Measurements from ENCODE around the gene ORC3. TPM values are rescaled to one million over a fixed set of nuclear protein-coding genes. Genes with fewer than 3 reads are reported as not detected.

The ORC3 gene
- total and polyA plus RNA-seq, 2 donors (not counting 3 experiments of a cell fraction or from before 2014, with no cell fraction given): 9.2 to 17.9 TPM

GRCh38 chr6:87590990-87591389 lies 1.1 kb downstream of the ORC3 start:
- ChIA-PET CTCF (no interaction called here), POLR2A (no interaction called here)
- H4K20me1 ChIP-seq (replicated peaks; ENCODE audit: control insufficient read depth, extremely low read depth, insufficient read depth, low read length): no peaks in the 10 kb centered on the region
- H3K36me3 ChIP-seq (ENCODE audit: control insufficient read depth in 2 of 2, extremely low read depth in 1 of 2, insufficient read depth in 2 of 2, low read length in 2 of 2): no peaks in the 10 kb centered on the region
- intact Hi-C loops (cut with micrococcal nuclease) (loop anchor here (1.0 to 2.0 kb wide), 2 partner anchors 110 to 182 kb away; no protein-coding TSS in a partner anchor), dilution Hi-C loops (cut with MboI; ENCODE audit: extremely low pct_ligation_motif_present, low sequenced_read_pairs) (no loop called here)
- FAIRE-seq: no peak
- no peaks in the 10 kb centered on the region for H3K9me1 ChIP-seq (replicated peaks; ENCODE audit: control insufficient read depth, extremely low read depth, insufficient read depth, low read length)
- peaks cover 54% of the 10 kb centered on the region for H3K79me2 ChIP-seq (ENCODE audit: control insufficient read depth, insufficient read depth, low read length)
- DNase-seq (ENCODE audit: low read depth, low spot score): no peak
- H3K27me3 ChIP-seq (ENCODE audit: control insufficient read depth in 2 of 2, insufficient read depth in 2 of 2, low read length in 2 of 2): no peaks in the 10 kb centered on the region
- no peak overlapping the region for H2AFZ ChIP-seq (ENCODE audit: low read depth, low read length)
- H3K4me1 ChIP-seq (ENCODE audit: control insufficient read depth, extremely low read depth, insufficient read depth, low read length): peaks cover 16% of the 10 kb centered on the region
- peak overlapping the region; percentile 69 for H3K9ac ChIP-seq (replicated peaks; ENCODE audit: extremely low read depth, insufficient read depth, low read length)
- peak overlapping the region in 1 of 3 experiments; percentile 94 for H3K4me3 ChIP-seq (replicated peaks in 1 of 3; ENCODE audit: insufficient read depth in 1 of 3, low read depth in 1 of 3, low read length in 3 of 3)
- peak overlapping the region; percentile 83 for H3K4me2 ChIP-seq (ENCODE audit: insufficient read depth, low read length)
- TF ChIP-seq CTCF (IDR thresholded peaks at IDR 0.05; ENCODE audit: extremely low read depth in 1 of 2, insufficient read depth in 1 of 2, low read depth in 1 of 2, low read length in 2 of 2) (no peak), JUN (IDR thresholded peaks at IDR 0.05; ENCODE audit: borderline replicate concordance, insufficient read depth, insufficient read length, low read depth) (no peak), MAX (IDR thresholded peaks at IDR 0.05; ENCODE audit: insufficient read depth, insufficient read length) (no peak), EZH2 (IDR thresholded peaks at IDR 0.05; ENCODE audit: borderline replicate concordance, low read depth, low read length, severe bottlenecking) (no peak), FOS (IDR thresholded peaks at IDR 0.05; ENCODE audit: borderline replicate concordance, insufficient read depth, low read length) (no peak), MYC (IDR thresholded peaks at IDR 0.05; ENCODE audit: low read depth, low read length) (no peak), GATA2 (IDR thresholded peaks at IDR 0.05; ENCODE audit: insufficient read depth, insufficient read length, low read depth, low read length) (no peak), POLR2A (IDR thresholded peaks at IDR 0.05; ENCODE audit: low read depth, low read length) (no peak), POLR2AphosphoS5 (IDR thresholded peaks at IDR 0.05; ENCODE audit: insufficient read depth, low read depth, low read length) (no peak)
- H3K27ac ChIP-seq (ENCODE audit: insufficient read depth, low read depth, low read length): no peak overlapping the region
- no peaks in the 10 kb centered on the region for H3K9me3 ChIP-seq (replicated peaks; ENCODE audit: control insufficient read depth, insufficient read depth, low read length)
- BruUV-seq (replicated peaks): no TSS peak
